GM23338 (cell line): ENCODE data around the gene IL26. TPM values are rescaled to one million over a fixed set of nuclear protein-coding genes. Genes with fewer than 3 reads are reported as not detected.

Experiments
- ATAC-seq: fragments of 200-7000 bp; cut with Tn5 transposase; 3 replicates; pipeline ENCODE4 v1.9.1; 2020
- DNase-seq: peaks from one replicate; pipeline ENCODE4 v3.0.0-alpha.2; 2015; ENCODE audit warnings: low spot score
- H2AFZ ChIP-seq: fragments of 200-600 bp; sonication (generic); 2 replicates; pipeline ENCODE4 v1.8.0; 2016; ENCODE audit warnings: antibody characterized with exemption, mild to moderate bottlenecking, moderate library complexity
- H3F3A ChIP-seq: fragments of 200-600 bp; sonication (generic); replicated peaks from 2 replicates; pipeline ENCODE4 v1.8.0; 2017; ENCODE audit warnings: antibody characterized with exemption, mixed run types, low read depth
- H3K27ac ChIP-seq: fragments of 200-600 bp; sonication (generic); 2 replicates; pipeline ENCODE4 v1.6.1; 2016; ENCODE audit warnings: low read depth
- H3K27me3 ChIP-seq: fragments of 200-600 bp; sonication (generic); 2 replicates; pipeline ENCODE4 v1.8.0; 2016; ENCODE audit warnings: mild to moderate bottlenecking, mixed run types, moderate library complexity; ENCODE audit not compliant: insufficient read depth
- H3K36me3 ChIP-seq: fragments of 200-600 bp; sonication (generic); 2 replicates; pipeline ENCODE4 v1.8.0; 2016; ENCODE audit warnings: mild to moderate bottlenecking; ENCODE audit not compliant: insufficient read depth
- H3K4me1 ChIP-seq: fragments of 200-600 bp; sonication (generic); 2 replicates; pipeline ENCODE4 v1.8.0; 2016; ENCODE audit warnings: mild to moderate bottlenecking, moderate library complexity; ENCODE audit not compliant: insufficient read depth
- H3K4me2 ChIP-seq: fragments of 200-600 bp; sonication (generic); 2 replicates; pipeline ENCODE4 v1.7.1; 2017; ENCODE audit warnings: mixed run types
- H3K4me3 ChIP-seq: fragments of 200-600 bp; sonication (generic); 2 replicates; pipeline ENCODE4 v1.6.1; 2016; ENCODE audit warnings: mixed run types
- H3K79me2 ChIP-seq: fragments of 200-600 bp; sonication (generic); replicated peaks from 2 replicates; pipeline ENCODE4 v1.8.0; 2017; ENCODE audit warnings: mild to moderate bottlenecking; ENCODE audit not compliant: insufficient read depth
- H3K9me2 ChIP-seq: fragments of 200-600 bp; sonication (generic); 2 replicates; pipeline ENCODE4 v1.8.0; 2017; ENCODE audit not compliant: insufficient read depth
- H4K20me1 ChIP-seq: fragments of 200-600 bp; sonication (generic); replicated peaks from 2 replicates; pipeline ENCODE4 v1.8.0; 2017; ENCODE audit warnings: mild to moderate bottlenecking; ENCODE audit not compliant: insufficient read depth
- H3K27ac Mint-ChIP-seq: 2 replicates; pipeline ENCODE4 v1.8.0; 2020; ENCODE audit warnings: inconsistent platforms, mild to moderate bottlenecking, moderate library complexity, mixed read lengths
- H3K27me3 Mint-ChIP-seq: 3 replicates; pipeline ENCODE4 v1.8.0; 2022; ENCODE audit warnings: low read depth, mild to moderate bottlenecking, moderate library complexity, mixed read lengths, inconsistent platforms; ENCODE audit not compliant: insufficient read depth, poor library complexity
- H3K36me3 Mint-ChIP-seq: 3 replicates; pipeline ENCODE4 v1.8.0; 2021; ENCODE audit warnings: low read depth, mild to moderate bottlenecking, inconsistent platforms, moderate library complexity, mixed read lengths
- H3K4me1 Mint-ChIP-seq: 3 replicates; pipeline ENCODE4 v1.8.0; 2020; ENCODE audit warnings: mild to moderate bottlenecking, inconsistent platforms, mixed read lengths
- H3K4me3 Mint-ChIP-seq: 3 replicates; pipeline ENCODE4 v1.8.0; 2021; ENCODE audit warnings: moderate library complexity, mild to moderate bottlenecking, inconsistent platforms, mixed read lengths
- H3K9me3 Mint-ChIP-seq: 3 replicates; pipeline ENCODE4 v1.8.0; 2020; ENCODE audit warnings: moderate library complexity, mild to moderate bottlenecking, inconsistent platforms, mixed read lengths
- CREB1 ChIP-seq: fragments of 250-450 bp; sonication (Bioruptor Pico); IDR thresholded peaks from 2 replicates; pipeline ENCODE4 v1.5.0; 2020; ENCODE audit warnings: low read depth, mild to moderate bottlenecking, moderate library complexity
- EZH2phosphoT487 ChIP-seq: fragments of 200-600 bp; sonication (generic); IDR thresholded peaks from one replicate; pipeline ENCODE4 v1.8.1; 2018; ENCODE audit warnings: antibody characterized with exemption; ENCODE audit not compliant: unreplicated experiment
- POLR2AphosphoS5 ChIP-seq: IDR thresholded peaks from 2 replicates; pipeline ENCODE4 v1.6.1; 2016; ENCODE audit warnings: antibody characterized with exemption, low read depth
- REST ChIP-seq: IDR thresholded peaks from one replicate; pipeline ENCODE4 v1.6.1; 2018; ENCODE audit warnings: antibody characterized with exemption; ENCODE audit not compliant: unreplicated experiment
- ZNF331 ChIP-seq: fragments of 250-450 bp; sonication (Bioruptor Pico); IDR thresholded peaks from 2 replicates; pipeline ENCODE4 v1.5.0; 2020; ENCODE audit warnings: low read depth, mild to moderate bottlenecking, moderate library complexity
- polyA plus RNA-seq: library from polyadenylated mRNA; unstranded; fragments of >200 nt; fragmentation: Nextera tagmentation; extraction: Ambion mirVana; gene quantifications from 2 replicates; pipeline ENCODE4 v1.2.1, GENCODE V29; 2016
- total RNA-seq: library from RNA; depleted of rRNA; stranded (reverse); fragments of >200 nt; shearing (Covaris generic); gene quantifications from 2 replicates; pipeline ENCODE4 v1.2.3, GENCODE V29; 2014
- TF ChIP-seq, protein P1 (sequence below): fragments of 250-450 bp; sonication (Bioruptor Pico); IDR thresholded peaks from 2 replicates; pipeline ENCODE4 v1.5.0; 2020; ENCODE audit warnings: mild to moderate bottlenecking, moderate library complexity
- TF ChIP-seq, protein P2 (sequence below), 2 experiments: fragments of 200-600 bp in 1 of 2; sonication (generic) in 1 of 2; conservative IDR thresholded peaks; 2 replicates each; pipeline versions ENCODE4 v1.5.1 to v1.6.1; 2016 to 2017; ENCODE audit warnings: antibody characterized with exemption in 2 of 2, low read depth in 2 of 2, mild to moderate bottlenecking in 2 of 2, moderate library complexity in 1 of 2

Gene IL26
- total and polyA plus RNA-seq, 2 experiments from 2014 or later = not detected

GRCh38 chr12:68206446-68206845 is 19.2 kb downstream of the IL26 start (continued):
- TF ChIP-seq, protein P1, sequence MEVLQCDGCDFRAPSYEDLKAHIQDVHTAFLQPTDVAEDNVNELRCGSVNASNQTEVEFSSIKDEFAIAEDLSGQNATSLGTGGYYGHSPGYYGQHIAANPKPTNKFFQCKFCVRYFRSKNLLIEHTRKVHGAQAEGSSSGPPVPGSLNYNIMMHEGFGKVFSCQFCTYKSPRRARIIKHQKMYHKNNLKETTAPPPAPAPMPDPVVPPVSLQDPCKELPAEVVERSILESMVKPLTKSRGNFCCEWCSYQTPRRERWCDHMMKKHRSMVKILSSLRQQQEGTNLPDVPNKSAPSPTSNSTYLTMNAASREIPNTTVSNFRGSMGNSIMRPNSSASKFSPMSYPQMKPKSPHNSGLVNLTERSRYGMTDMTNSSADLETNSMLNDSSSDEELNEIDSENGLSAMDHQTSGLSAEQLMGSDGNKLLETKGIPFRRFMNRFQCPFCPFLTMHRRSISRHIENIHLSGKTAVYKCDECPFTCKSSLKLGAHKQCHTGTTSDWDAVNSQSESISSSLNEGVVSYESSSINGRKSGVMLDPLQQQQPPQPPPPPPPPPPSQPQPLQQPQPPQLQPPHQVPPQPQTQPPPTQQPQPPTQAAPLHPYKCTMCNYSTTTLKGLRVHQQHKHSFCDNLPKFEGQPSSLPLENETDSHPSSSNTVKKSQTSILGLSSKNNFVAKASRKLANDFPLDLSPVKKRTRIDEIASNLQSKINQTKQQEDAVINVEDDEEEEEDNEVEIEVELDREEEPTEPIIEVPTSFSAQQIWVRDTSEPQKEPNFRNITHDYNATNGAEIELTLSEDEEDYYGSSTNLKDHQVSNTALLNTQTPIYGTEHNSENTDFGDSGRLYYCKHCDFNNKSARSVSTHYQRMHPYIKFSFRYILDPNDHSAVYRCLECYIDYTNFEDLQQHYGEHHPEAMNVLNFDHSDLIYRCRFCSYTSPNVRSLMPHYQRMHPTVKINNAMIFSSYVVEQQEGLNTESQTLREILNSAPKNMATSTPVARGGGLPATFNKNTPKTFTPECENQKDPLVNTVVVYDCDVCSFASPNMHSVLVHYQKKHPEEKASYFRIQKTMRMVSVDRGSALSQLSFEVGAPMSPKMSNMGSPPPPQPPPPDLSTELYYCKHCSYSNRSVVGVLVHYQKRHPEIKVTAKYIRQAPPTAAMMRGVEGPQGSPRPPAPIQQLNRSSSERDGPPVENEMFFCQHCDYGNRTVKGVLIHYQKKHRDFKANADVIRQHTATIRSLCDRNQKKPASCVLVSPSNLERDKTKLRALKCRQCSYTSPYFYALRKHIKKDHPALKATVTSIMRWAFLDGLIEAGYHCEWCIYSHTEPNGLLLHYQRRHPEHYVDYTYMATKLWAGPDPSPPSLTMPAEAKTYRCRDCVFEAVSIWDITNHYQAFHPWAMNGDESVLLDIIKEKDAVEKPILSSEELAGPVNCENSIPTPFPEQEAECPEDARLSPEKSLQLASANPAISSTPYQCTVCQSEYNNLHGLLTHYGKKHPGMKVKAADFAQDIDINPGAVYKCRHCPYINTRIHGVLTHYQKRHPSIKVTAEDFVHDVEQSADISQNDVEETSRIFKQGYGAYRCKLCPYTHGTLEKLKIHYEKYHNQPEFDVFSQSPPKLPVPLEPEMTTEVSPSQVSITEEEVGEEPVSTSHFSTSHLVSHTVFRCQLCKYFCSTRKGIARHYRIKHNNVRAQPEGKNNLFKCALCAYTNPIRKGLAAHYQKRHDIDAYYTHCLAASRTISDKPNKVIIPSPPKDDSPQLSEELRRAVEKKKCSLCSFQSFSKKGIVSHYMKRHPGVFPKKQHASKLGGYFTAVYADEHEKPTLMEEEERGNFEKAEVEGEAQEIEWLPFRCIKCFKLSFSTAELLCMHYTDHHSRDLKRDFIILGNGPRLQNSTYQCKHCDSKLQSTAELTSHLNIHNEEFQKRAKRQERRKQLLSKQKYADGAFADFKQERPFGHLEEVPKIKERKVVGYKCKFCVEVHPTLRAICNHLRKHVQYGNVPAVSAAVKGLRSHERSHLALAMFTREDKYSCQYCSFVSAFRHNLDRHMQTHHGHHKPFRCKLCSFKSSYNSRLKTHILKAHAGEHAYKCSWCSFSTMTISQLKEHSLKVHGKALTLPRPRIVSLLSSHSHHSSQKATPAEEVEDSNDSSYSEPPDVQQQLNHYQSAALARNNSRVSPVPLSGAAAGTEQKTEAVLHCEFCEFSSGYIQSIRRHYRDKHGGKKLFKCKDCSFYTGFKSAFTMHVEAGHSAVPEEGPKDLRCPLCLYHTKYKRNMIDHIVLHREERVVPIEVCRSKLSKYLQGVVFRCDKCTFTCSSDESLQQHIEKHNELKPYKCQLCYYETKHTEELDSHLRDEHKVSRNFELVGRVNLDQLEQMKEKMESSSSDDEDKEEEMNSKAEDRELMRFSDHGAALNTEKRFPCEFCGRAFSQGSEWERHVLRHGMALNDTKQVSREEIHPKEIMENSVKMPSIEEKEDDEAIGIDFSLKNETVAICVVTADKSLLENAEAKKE (CRISPR knock-in tag) = no peak
- no peak for TF ChIP-seq EZH2phosphoT487

DNA sequence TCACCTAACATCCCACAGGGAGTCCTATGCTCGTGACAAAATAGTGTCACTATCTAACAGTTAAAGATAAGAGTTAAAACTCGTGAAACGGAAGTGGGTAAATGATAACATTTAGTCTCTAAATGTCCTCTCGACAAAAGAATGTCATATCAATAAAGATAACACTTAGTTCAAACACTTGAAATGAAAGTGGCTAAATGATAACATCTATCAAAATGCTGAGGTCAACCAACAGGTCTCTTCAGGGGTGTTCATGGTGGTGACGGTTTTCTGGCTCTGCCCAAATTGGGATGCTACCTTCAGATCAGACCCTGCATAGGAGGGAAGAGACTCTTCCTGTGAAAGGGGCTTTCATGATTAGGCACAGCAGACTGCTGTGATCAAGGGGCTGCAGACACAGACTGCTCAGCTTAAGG is 22.1 kb downstream of the IL26 start:
- Mint-ChIP-seq H3K27me3 (no peaks in the 10 kb centered on the region), H3K4me3 (no peak overlapping the region), H3K4me1 (peaks cover 9% of the 10 kb centered on the region), H3K27ac (no peak overlapping the region), H3K9me3 (no peaks in the 10 kb centered on the region), H3K36me3 (no peaks in the 10 kb centered on the region)
- H3K79me2 ChIP-seq = no peaks in the 10 kb centered on the region
- no peaks in the 10 kb centered on the region for H3K36me3 ChIP-seq
- H3K4me2 ChIP-seq = no peak overlapping the region
- no peak overlapping the region for H3K4me3 ChIP-seq
- peaks cover 11% of the 10 kb centered on the region; the same call in 1 of the 2 replicates for H3K4me1 ChIP-seq
- DNase-seq (no peak), ATAC-seq (no peak)
- TF ChIP-seq CREB1 (CRISPR knock-in tag) = no peak
- TF ChIP-seq REST = no peak
- TF ChIP-seq POLR2AphosphoS5 = no peak
- TF ChIP-seq ZNF331 (CRISPR knock-in tag) = no peak
- TF ChIP-seq, protein P2, sequence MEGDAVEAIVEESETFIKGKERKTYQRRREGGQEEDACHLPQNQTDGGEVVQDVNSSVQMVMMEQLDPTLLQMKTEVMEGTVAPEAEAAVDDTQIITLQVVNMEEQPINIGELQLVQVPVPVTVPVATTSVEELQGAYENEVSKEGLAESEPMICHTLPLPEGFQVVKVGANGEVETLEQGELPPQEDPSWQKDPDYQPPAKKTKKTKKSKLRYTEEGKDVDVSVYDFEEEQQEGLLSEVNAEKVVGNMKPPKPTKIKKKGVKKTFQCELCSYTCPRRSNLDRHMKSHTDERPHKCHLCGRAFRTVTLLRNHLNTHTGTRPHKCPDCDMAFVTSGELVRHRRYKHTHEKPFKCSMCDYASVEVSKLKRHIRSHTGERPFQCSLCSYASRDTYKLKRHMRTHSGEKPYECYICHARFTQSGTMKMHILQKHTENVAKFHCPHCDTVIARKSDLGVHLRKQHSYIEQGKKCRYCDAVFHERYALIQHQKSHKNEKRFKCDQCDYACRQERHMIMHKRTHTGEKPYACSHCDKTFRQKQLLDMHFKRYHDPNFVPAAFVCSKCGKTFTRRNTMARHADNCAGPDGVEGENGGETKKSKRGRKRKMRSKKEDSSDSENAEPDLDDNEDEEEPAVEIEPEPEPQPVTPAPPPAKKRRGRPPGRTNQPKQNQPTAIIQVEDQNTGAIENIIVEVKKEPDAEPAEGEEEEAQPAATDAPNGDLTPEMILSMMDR (conservative IDR thresholded peaks at IDR 0.05; ENCODE audit: low read depth in 2 of 2) = no peak
- H4K20me1 ChIP-seq = no peaks in the 10 kb centered on the region
- peaks cover 7% of the 10 kb centered on the region; the same call in 1 of the 2 replicates for H3K9me2 ChIP-seq
- H3K27me3 ChIP-seq = no peaks in the 10 kb centered on the region
- no peak overlapping the region for H3K27ac ChIP-seq
- 0 out of 2 replicates have a peak overlapping the region, but pooled peaks have one; percentile 38 for H2AFZ ChIP-seq
- H3F3A ChIP-seq = no peaks in the 10 kb centered on the region
